PC-9 (cell line): Measurements from ENCODE around the gene BLOC1S4.

Experiments used
- CTCF ChIP-seq: fragments of 200-600 bp; sonication (generic); conservative IDR thresholded peaks from 2 replicates; pipeline ENCODE4 v1.6.1; 2017; ENCODE audit warnings: mixed run types, antibody characterized with exemption, mild to moderate bottlenecking, moderate library complexity
- EZH2 ChIP-seq: fragments of 200-600 bp; sonication (generic); IDR thresholded peaks from 2 replicates; pipeline ENCODE4 v1.8.0; 2017; ENCODE audit warnings: antibody characterized with exemption, low read depth

GRCh38 chr4:6720202-6720699 is 4.3 kb downstream of the BLOC1S4 start:
- TF ChIP-seq CTCF (peak; percentile 95), EZH2 (no peak)
